LHCN-M2 (cell line): ENCODE data around the gene TMEM178A. TPM values are rescaled to one million over a fixed set of nuclear protein-coding genes. Genes with fewer than 3 reads are reported as not detected.
A peak's percentile ranks its signal among the peaks of the same experiment; 100 is the strongest.

Experiments
- DNase-seq: peaks from one replicate; pipeline ENCODE4 v3.0.0-alpha.2; 2012; ENCODE audit warnings: low read depth
- total RNA-seq: library from RNA; depleted of rRNA; stranded (reverse); fragments of >200 nt; gene quantifications from 2 replicates; pipeline ENCODE4 v1.2.3, GENCODE V29; 2014

Gene TMEM178A
- total RNA-seq, 1 experiment from 2014 or later, result 0.40 TPM

DNA sequence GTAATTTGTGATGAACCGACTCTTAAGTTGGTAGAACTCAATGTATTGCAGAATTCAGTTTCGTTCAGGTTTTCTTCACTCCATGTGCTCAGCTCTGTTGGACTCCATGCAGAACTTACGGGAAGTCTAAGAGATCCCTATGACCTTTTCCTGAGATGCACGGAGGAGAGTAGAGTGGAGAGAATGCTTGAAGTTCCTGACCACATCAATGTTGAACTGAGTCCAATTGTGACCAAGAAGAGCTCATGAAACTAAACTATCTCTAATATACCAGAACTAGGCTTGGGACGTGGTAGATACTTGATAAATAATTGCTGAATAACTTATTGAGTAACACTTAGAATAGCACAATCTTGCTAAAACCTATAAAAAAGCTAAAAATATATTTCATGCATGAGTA, 47.2 kb downstream of the TMEM178A start:
- DNase-seq, result no peak

DNA sequence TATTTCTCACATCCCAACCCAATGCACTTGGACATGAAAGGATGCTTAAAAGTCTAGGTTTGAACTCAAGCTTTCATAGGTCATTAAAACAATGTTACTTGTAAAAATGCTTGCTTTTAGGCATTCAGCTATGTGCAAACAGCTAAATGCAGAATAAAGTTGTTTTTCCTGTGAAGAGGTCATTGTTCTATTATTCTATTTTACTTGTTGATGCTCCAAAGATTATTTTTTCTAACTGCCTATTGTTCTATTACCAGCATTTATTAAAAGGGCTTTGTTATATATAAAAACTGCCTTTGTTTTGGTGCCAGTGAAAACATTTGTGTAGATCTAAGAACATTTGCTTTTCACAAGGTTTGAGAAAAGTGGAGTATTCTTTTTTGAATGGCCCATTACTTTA, 49.4 kb downstream of the TMEM178A start:
- no peak for DNase-seq

DNA sequence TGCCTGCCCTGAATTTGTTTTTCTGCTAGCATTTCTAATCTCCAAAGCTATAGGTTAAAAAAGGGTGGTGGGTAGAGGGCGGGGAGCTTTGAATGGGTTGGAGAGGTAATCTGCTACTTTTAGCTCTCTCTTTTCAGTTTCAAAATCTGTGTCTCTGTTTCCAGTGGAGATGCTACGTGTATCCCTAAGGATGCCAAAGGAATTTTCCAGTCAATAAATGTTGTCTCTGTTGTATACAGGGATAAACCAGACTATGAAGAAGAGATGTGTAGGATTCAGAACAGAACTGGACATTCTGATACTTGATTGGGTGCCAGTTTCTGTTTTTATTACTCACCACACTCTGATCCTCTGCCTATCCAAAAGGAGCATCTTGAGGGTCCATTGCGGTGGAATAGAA, 50.1 kb downstream of the TMEM178A start:
- no peak for DNase-seq

DNA sequence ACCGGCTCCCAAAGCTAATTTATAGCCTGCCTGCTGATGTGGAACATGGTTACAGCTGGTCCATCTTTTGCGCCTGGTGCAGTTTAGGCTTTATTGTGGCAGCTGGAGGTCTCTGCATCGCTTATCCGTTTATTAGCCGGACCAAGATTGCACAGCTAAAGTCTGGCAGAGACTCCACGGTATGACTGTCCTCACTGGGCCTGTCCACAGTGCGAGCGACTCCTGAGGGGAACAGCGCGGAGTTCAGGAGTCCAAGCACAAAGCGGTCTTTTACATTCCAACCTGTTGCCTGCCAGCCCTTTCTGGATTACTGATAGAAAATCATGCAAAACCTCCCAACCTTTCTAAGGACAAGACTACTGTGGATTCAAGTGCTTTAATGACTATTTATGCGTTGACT, 51.4 kb downstream of the TMEM178A start:
- DNase-seq, result no peak

DNA sequence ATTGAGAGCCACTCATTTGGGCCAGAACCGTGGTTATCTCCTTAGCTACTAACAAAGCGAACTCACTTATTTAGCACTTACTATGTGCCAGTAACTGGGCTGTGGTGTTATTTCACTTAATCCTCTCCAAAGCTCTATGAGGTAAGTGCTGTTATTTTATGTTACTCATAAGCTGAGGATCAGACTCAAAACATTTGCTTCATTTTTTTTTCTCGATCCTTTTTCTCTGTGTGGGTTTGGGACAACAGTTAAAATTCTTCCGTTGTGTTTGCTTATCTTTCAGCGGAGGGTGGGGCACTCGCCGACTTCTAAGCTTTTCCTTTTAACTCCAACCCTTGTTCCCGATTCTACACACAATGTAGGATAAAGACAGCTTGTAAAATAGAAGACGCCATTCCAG, 52.8 kb downstream of the TMEM178A start:
- peak; percentile 41 for DNase-seq

DNA sequence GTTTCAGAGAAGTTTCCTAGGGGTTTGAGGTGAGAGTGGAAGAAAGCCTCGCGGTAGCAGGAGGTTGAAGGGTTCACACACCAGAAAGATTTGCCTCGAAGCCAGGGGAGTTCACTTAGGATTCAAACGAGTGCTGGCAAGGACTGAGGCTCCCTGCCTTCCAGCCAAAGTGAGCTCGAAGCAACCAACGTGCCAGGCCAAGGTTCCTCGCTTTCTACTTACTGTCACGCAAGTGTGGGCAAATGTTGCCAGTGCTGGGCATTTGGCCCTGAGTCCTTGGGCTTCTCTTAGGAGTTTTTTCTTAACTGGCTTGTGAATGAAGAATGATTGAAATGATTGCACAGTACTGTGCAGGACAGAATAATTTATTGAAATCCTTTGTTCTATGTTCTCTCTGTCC, 53.6 kb downstream of the TMEM178A start:
- DNase-seq, result no peak

DNA sequence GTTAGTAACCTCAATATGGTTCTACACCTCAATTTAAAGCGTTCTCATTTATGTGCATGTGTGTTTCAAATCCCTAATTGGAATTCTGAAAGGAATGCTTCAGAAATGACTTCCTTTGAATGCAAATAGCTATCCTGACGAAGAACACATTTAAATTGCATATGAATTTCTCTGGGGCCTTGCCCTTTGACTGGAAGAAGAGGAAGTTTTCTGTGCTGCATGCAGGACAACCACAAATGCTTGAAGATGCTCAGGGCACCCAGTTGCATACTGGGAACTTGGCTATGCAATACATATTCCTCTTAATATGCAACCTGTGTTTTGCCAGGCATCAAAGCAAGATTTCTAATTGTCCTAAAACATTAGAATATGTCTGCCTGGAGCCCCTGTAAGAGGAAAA, 55.3 kb downstream of the TMEM178A start:
- DNase-seq, result no peak

DNA sequence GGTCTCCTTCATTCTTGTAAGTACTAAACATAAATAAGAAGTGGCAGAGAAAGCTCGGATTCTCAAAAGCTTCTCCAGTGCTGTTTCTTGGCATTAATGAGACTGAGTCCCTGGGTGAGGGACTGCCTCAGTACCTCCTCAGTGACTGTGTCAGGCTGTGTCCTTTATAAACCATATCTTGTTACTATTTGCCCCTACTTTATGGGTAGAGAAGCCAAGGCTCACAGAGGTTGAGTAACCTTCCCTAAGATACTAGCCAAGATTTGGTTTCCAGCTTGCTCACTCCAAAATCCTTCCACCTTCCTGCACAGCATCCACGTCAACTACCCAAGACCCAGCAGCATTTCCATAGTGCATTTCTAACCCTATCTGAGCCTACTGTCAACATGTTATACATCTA, 57.8 kb downstream of the TMEM178A start:
- DNase-seq, result no peak

DNA sequence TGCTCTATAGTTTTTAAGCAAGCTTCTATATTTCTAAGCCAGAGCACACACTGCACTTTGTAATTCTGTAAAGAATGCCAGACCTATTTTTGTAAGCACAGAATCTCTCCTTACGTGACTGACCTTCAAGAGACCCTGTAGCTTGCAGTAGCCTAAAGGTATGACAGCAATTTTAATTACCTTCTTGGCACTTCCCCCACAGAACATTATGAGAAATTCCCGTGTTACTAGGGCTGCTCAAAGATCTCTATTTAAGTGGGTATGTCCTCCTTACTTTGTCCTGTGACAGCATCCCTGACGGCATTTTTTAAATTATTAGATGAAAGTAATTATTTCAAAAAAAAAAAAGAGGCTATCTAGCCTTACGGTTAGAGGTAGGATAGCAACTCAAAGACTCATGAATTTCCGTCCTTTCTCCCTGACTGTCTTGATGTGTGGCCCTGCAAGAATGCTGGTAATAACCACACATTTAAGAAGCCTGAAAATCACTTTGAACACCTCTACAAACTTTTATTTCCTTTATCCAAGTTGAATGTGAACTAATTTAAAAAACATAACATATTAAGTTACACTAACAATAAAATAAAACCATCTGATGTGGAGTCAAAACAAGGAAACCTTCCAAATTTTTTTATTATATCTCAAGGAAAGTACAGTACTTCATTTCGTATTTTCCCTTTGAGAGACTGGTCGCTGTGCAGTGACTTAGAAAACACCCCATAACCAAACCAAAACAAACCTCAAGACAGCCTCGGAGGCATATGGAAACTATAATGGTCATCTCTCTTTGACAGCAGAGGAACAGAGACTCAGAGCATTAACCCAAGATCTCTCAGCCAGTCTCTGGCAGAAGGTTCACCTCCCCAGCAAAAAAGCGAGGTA, 58.5 kb downstream of the TMEM178A start:
- no peak for DNase-seq

DNA sequence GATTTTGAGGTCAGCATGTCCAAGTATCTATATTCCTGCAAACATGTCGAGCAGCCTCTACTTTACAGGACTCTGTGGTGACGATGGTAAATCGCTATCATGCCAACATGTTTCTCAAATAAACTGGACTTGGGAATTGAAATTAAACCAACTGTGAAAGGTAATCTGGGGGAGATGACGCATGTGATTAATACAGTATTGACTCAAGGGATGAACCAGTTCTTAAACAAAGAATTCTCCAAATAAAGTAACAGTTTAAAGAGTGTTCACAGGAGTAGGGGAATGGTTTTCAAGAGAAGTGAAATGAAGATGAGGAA, 59.1 kb downstream of the TMEM178A start:
- no peak for DNase-seq

DNA sequence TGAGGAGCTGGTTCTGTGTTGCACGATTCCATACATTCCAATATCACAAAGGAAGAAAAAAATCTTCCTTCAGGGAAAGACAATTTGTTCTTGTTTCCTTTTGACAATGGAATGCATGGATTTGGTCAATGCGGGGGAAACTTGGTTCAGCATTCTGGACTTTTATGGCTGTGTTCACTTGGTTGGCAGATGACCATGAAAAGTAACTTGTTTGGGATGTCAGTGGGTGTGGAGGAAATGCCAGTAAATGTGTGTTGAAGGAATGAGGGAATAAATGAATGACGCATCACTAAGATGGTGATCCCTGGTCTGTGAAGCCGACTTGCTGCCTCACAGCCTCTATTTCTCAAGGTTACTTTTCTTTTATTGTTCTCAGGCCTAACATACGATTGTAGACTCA, 59.7 kb downstream of the TMEM178A start:
- DNase-seq, result no peak

DNA sequence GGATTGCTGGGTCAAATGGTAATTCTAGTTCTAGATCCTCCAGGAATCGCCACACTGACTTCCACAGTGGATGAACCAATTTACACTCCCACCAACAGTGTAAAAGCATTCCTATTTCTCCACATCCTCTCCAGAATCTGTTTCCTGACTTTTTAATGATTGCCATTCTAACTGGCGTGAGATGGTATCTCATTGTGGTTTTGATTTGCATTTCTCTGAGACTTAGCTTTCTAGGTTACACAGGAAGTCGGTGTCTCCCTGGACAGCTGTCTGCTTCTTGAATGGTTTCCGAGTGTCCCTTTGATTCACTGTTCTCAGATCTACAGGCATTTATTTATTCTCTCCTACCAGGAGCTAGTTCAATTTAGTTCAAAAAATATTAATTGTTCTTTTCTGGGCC, 62.4 kb downstream of the TMEM178A start:
- peak; percentile 80 for DNase-seq

DNA sequence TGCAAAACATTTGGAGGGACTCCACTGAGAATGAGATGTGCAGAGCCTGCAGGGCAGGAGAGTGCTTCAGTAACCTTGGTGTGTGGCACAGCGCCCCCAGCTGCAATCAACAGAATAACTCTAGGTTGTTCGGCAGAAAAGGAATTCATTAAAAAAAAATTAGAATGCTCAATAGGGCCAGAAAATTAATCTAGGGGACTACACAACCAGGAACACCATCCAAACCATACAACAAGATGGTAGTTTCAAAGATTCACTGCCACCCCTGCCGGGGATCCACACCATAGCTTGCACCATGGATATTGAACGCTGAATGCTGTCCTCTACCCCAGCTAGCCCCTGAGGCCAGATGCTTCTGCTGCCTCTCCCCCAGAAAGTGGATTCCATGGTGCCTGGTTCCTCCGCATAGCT, 63.2 kb downstream of the TMEM178A start:
- DNase-seq, result peak; percentile 45

DNA sequence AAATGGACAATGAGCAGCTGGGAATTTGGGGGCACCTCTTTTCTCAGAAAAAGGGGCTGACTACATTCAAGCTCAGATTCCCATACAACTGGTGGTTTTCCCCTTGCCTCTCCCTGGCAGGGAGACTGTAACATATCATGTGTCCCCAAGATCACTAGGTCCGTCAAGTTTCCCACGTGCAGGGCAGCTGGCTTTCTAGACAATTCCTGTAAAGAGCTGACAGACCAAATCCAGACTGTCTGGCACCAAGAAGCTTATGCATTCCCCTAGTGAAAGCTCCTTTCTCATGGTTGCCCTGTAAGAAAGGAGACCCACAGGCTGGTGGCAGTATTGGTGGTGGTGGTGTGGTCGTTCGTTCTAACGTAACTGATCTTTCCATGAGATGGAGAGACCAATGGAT, 64.6 kb downstream of the TMEM178A start:
- no peak for DNase-seq

DNA sequence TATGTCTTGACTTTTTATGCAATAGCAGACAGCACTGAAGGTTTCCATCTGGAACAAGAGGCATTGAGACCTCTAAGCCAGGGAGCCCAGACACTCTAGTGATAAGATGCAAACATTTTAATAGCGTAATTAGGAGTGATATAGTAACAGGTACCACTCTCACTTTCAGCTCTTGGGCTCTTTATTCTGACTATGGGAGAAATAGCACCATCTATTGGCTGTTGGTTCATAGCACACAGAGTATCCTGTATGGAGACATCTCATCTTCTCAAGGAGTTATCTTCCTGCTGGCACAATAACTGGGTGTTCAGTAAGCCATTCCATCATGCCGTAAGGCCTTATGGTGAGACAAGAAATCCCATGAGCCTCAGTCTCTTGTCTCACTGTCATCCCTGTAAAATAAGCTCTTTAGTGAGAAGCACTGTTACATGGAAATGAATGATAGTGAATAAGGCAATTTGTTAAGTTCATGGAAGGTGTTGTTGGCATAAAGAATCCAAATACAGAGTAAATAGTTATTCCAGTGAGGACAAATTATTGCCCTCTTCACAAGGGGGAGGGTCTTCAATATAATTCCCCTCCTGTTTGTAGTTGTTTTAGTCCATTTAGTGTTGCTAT, 65.1 kb downstream of the TMEM178A start:
- peak; percentile 37 for DNase-seq

DNA sequence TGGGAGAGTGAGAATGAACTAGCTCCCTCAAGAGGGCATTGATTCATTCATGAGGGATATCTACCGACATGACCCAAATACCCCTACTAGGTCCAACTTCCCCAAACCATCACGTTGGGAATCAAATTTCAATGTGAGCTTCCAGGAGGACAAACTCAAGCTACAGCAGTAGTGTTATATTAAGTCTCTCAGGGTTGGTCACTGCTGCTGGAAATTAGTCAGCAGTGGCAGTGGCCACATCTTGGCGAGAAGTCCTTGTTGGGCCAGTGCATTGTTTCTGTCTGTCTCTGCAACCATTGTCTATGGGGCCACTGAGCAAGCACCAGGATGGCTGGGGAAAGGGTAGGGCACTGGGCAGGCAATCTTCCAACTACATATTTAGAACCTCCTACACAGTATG, 65.8 kb downstream of the TMEM178A start:
- no peak for DNase-seq

DNA sequence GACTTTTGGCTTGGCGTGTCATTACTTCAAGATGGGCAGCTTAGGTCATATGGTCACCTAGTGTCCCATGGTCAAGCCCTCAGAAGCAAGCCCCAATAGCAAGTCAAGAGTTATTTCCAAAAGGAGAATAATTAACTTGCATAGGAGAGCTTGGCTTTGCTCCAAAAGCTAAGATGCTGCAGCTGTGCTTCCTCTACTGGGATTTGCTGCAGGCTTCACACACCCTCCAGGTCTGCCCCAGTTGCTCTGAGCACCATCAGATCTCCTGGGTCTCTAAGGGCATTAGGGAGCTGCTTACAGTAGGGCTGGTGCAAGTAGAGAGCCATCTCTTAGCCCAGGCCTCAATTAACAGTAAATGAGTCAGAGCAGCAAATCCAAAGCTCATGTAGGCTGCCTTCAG, 66.8 kb downstream of the TMEM178A start:
- peak; percentile 57 for DNase-seq

DNA sequence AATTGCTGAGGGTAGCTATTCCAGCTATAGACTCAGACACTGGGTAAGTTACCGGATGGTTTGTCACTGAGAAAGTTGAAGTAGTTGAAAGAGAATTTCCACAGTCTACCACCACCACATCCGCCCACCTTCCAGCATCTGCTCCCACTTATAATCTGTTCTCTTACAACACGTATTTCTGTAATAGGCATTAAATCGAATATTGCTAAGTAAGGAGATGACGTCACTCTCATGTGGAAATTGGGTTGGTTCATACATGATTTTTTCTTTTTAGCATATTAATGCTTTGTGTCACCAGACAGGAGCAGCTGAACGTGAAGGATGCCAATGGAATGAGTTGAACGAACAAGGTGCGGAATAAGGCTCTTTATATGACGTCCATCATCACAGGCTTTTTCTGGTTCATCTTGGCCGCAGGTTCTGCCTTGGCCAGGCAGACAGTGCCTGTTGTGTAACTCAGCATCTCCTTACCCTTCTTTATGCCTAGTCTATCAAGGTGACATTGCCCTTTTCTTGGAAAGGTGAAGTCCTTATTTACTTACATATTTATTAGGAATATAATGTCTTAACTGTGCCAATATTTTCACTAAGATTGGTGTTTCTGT, 67.5 kb downstream of the TMEM178A start:
- no peak for DNase-seq

DNA sequence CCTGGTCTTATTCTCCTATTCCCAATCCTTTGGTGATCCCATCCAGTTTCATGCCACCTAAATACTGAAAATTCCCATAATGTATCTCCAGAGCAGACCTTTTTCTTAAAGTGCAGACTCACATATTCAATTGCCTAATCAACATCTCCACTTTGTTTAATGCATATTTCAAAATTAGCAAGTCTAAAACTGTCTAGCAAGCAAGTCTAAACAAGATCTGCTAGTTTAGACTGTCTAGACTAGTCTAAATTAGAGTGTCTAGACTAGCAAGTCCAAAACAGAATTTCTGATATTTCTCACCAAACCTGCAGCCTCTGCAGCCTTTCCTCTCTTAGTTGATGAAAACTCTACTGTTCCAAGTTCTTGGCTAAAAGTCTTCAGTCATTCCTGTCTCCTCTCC, 68.7 kb downstream of the TMEM178A start:
- no peak for DNase-seq

DNA sequence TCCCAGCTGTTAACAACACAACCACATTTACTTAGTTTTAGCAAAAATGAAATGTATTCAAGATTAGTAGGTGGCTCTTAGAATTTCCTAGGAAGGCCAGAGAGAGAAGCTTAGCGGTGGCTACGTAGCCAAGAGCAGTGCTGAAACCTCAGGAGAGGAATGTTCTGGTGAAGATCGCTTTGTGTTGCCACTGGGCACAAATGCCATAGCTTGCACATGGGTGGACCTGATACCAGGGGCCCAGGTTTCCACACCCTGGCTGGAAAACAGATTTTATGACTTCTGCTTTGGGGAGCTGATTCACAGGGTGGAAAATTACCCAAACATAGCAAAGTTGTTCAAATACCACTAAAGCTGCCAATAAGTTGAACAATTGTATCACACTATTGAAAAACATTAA, 69.9 kb downstream of the TMEM178A start:
- DNase-seq, result no peak

DNA sequence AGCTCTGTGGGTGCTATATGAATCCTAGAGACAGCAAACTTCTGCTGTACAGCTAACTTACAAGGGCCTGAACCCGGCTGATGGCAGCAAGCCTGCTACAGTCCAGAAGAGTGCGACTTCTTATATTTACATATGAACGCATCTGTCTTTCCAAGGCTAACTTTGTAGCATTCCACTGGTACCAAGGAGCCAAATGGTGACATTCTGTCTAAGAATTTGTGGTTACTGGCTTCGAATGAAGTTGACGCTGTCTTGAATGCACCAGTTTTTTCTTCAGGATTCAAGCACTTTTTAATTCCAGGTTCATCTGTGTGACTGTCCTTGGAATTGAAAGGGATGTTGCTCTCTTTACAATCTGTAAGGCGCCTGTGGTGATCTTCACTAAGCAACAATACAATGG, 70.9 kb downstream of the TMEM178A start:
- peak; percentile 85 for DNase-seq

DNA sequence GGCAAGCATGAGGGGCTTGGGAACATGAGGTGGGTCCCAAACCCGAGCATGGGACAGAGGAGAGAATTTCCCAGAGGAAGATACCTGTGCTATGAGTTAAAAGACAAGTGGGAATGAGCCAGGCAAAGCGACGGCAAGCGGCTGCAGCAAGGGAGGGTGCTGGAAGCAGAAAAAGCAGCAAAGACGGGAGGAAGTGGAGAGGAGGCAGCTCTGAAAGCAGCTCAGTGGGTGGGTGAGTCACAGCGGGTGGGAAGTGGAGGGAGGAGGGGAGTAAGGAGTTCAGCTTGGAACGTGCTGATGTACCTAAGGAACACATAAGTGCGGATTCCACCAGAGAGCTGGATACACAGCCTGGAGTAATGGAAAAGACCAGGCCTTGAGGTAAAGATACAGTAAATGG, 71.9 kb downstream of the TMEM178A start:
- peak; percentile 86 for DNase-seq

DNA sequence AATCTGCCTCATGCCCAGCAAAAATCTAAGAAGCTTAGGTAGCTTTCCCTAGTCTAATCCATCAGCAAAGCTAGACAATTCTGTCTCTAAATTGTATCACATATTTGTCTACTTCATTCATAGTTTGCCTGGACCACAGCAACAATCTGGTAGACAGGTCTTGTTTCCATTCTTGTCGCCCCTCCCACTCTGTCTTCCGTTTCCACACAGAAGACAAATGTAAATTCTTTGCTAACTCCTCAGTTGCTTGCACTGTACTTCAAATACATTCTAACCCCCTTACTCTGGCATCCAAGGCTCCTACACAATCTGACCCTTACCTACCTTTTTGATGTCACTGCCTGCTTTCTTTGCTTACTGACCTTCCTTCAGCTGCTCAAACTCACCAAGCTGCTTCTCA, 73.2 kb downstream of the TMEM178A start:
- DNase-seq, result no peak
